HK-2 (cell line): ENCODE results near the gene CUX1.
"Not testable (repeated sequence)": the region's sequence is repeated elsewhere in the genome, so short reads cannot be mapped to it uniquely, and the experiment has no call there.

ENCODE experiments used
- DNase-seq: peaks from one replicate; pipeline ENCODE4 v3.0.0-alpha.2; 2018; ENCODE audit not compliant: unreplicated experiment

Gene CUX1

GRCh38 chr7:101917566-101917965 lies 100.1 kb downstream of the CUX1 start:
- DNase-seq: no peak

GRCh38 chr7:101918426-101918825 lies 101.0 kb downstream of the CUX1 start:
- no peak for DNase-seq

GRCh38 chr7:101919363-101920115 lies 102.1 kb downstream of the CUX1 start:
- DNase-seq: no peak

GRCh38 chr7:101921061-101921460 lies 103.6 kb downstream of the CUX1 start:
- no peak for DNase-seq

GRCh38 chr7:101921546-101922489 lies 104.4 kb downstream of the CUX1 start:
- DNase-seq: not testable (repeated sequence)

- no peak for DNase-seq
These were observed 105.5 kb downstream of the CUX1 start for GRCh38 chr7:101922631-101923601.

- DNase-seq: no peak
These were observed 106.2 kb downstream of the CUX1 start for GRCh38 chr7:101923602-101923985.

- DNase-seq: no peak
These were observed 106.7 kb downstream of the CUX1 start for GRCh38 chr7:101924171-101924570.

GRCh38 chr7:101926265-101926664 lies 108.8 kb downstream of the CUX1 start:
- no peak for DNase-seq

- DNase-seq: no peak
These were observed 110.0 kb downstream of the CUX1 start for GRCh38 chr7:101927389-101927788.

- no peak for DNase-seq
These were observed 110.4 kb downstream of the CUX1 start for GRCh38 chr7:101927802-101928201.

GRCh38 chr7:101929256-101929655 lies 111.8 kb downstream of the CUX1 start:
- no peak for DNase-seq

GRCh38 chr7:101929911-101930310 lies 112.5 kb downstream of the CUX1 start:
- DNase-seq: not testable (repeated sequence)

- DNase-seq: no peak
These were observed 114.7 kb downstream of the CUX1 start for GRCh38 chr7:101932083-101932482.

- DNase-seq: no peak
These were observed 115.6 kb downstream of the CUX1 start for GRCh38 chr7:101933028-101933427.

GRCh38 chr7:101933688-101934121 lies 116.3 kb downstream of the CUX1 start:
- no peak for DNase-seq

GRCh38 chr7:101934618-101935017 lies 117.2 kb downstream of the CUX1 start:
- DNase-seq: no peak

- no peak for DNase-seq
These were observed 118.2 kb downstream of the CUX1 start for GRCh38 chr7:101935521-101936141.

- DNase-seq: no peak
These were observed 118.8 kb downstream of the CUX1 start for GRCh38 chr7:101936223-101936610.

- no peak for DNase-seq
These were observed 119.3 kb downstream of the CUX1 start for GRCh38 chr7:101936611-101937231.
